ENCODE data around the gene VANGL1. TPM values are rescaled to one million over a fixed set of nuclear protein-coding genes. Genes with fewer than 3 reads are reported as not detected.

The VANGL1 gene
- total RNA-seq, 1 donor from 2014 or later, result 13.8 TPM

DNA sequence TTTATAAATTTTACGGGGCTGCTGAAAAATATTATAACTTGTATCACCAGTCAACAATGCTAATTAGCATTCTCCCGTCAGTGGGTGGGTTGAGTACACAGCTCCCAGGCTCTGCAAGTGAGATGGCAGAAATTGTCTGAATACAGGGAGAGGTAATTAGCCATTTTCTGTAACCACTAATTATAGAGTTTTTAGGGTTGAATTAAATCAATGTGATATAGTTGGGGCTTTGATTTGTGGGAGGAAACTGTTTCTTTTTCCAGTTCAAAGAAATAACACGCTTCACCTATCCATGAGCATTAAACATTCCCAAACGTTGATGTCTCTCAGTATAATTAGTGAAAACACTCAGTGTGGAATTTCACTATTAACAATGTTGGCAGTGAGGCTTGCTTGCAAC, 1.5 kb downstream of the VANGL1 start:
- FAIRE-seq (no peak), DNase-seq (ENCODE audit: low read depth) (no peak)
- Mint-ChIP-seq H3K4me1 (ENCODE audit: low read depth, unreplicated experiment) (peaks cover 5% of the 10 kb centered on the region), H3K27ac (ENCODE audit: unreplicated experiment) (peak overlapping the region; percentile 8), H3K9me3 (ENCODE audit: unreplicated experiment) (peaks cover 11% of the 10 kb centered on the region), H3K36me3 (ENCODE audit: low read depth, unreplicated experiment) (peaks cover 3% of the 10 kb centered on the region), H3K27me3 (ENCODE audit: low read depth, unreplicated experiment) (peaks cover 1% of the 10 kb centered on the region), H3K4me3 (ENCODE audit: unreplicated experiment) (peak overlapping the region; percentile 88)
- H3K4me2 ChIP-seq (ENCODE audit: low read length), result peak overlapping the region; percentile 96
- H3K79me2 ChIP-seq (ENCODE audit: insufficient read depth, low read length), result peaks cover 57% of the 10 kb centered on the region
- H3K27ac ChIP-seq (ENCODE audit: low read depth, low read length), result peak overlapping the region; percentile 41
- peaks cover 46% of the 10 kb centered on the region for H4K20me1 ChIP-seq (ENCODE audit: insufficient read depth, low read length)
- peak overlapping the region; percentile 83 for H3K4me3 ChIP-seq (ENCODE audit: insufficient read depth, low read depth, low read length)
- peak overlapping the region; percentile 84 for H3K9ac ChIP-seq (ENCODE audit: low read length)
- TF ChIP-seq, protein P1, sequence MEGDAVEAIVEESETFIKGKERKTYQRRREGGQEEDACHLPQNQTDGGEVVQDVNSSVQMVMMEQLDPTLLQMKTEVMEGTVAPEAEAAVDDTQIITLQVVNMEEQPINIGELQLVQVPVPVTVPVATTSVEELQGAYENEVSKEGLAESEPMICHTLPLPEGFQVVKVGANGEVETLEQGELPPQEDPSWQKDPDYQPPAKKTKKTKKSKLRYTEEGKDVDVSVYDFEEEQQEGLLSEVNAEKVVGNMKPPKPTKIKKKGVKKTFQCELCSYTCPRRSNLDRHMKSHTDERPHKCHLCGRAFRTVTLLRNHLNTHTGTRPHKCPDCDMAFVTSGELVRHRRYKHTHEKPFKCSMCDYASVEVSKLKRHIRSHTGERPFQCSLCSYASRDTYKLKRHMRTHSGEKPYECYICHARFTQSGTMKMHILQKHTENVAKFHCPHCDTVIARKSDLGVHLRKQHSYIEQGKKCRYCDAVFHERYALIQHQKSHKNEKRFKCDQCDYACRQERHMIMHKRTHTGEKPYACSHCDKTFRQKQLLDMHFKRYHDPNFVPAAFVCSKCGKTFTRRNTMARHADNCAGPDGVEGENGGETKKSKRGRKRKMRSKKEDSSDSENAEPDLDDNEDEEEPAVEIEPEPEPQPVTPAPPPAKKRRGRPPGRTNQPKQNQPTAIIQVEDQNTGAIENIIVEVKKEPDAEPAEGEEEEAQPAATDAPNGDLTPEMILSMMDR (IDR thresholded peaks at IDR 0.05; ENCODE audit: insufficient read depth, low read depth, low read length), result no peak
- TF ChIP-seq EZH2 (IDR thresholded peaks at IDR 0.05; ENCODE audit: insufficient read depth, low read length), result no peak
- H2AFZ ChIP-seq (ENCODE audit: low read depth, low read length), result peak overlapping the region; percentile 90
- H3K36me3 ChIP-seq (ENCODE audit: insufficient read depth, low read length), result no peaks in the 10 kb centered on the region
- no peaks in the 10 kb centered on the region for H3K9me3 ChIP-seq (ENCODE audit: insufficient read depth, low read depth, low read length)
- H3K4me1 ChIP-seq (ENCODE audit: insufficient read depth, low read length), result peaks cover 18% of the 10 kb centered on the region
- H3K27me3 ChIP-seq (ENCODE audit: insufficient read depth, low read length), result no peaks in the 10 kb centered on the region

DNA sequence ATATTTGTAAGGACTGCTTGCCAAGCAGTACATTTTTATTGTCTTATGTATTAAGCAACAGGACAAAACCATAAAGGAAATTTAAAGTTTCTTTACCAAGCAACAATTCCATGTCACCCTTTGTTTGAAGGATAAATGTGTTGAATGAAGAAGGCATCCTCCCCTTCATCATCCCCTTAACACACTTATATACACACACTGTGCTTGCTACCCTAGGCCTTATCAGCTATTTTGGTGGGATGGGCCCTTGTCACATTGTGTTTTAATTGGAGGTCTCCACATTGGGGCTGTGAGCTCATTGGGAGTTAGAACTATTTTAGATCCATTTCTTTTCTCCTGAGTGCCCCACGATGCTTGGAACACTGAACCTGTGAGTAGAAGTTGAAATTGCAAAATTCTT, 1.9 kb downstream of the VANGL1 start:
- H3K27ac ChIP-seq (ENCODE audit: low read depth, low read length), result no peak overlapping the region
- no peak overlapping the region for H3K27ac Mint-ChIP-seq (ENCODE audit: unreplicated experiment)
- H2AFZ ChIP-seq (ENCODE audit: low read depth, low read length), result no peak overlapping the region
- peaks cover 50% of the 10 kb centered on the region for H4K20me1 ChIP-seq (ENCODE audit: insufficient read depth, low read length)
- TF ChIP-seq EZH2 (IDR thresholded peaks at IDR 0.05; ENCODE audit: insufficient read depth, low read length), result no peak
- TF ChIP-seq, protein P1 (IDR thresholded peaks at IDR 0.05; ENCODE audit: insufficient read depth, low read depth, low read length), result no peak
- peaks cover 61% of the 10 kb centered on the region for H3K79me2 ChIP-seq (ENCODE audit: insufficient read depth, low read length)
- H3K9me3 ChIP-seq (ENCODE audit: insufficient read depth, low read depth, low read length), result no peaks in the 10 kb centered on the region
- no peak for DNase-seq (ENCODE audit: low read depth)
- H3K36me3 ChIP-seq (ENCODE audit: insufficient read depth, low read length), result no peaks in the 10 kb centered on the region
- no peaks in the 10 kb centered on the region for H3K27me3 ChIP-seq (ENCODE audit: insufficient read depth, low read length)
- H3K4me3 Mint-ChIP-seq (ENCODE audit: unreplicated experiment), result no peak overlapping the region
- H3K9me3 Mint-ChIP-seq (ENCODE audit: unreplicated experiment), result peaks cover 11% of the 10 kb centered on the region
- H3K27me3 Mint-ChIP-seq (ENCODE audit: low read depth, unreplicated experiment), result no peaks in the 10 kb centered on the region
- no peak for FAIRE-seq
- no peak overlapping the region for H3K4me3 ChIP-seq (ENCODE audit: insufficient read depth, low read depth, low read length)
- peak overlapping the region; percentile 96 for H3K4me2 ChIP-seq (ENCODE audit: low read length)
- peaks cover 18% of the 10 kb centered on the region for H3K4me1 ChIP-seq (ENCODE audit: insufficient read depth, low read length)
- no peaks in the 10 kb centered on the region for H3K36me3 Mint-ChIP-seq (ENCODE audit: low read depth, unreplicated experiment)
- H3K4me1 Mint-ChIP-seq (ENCODE audit: low read depth, unreplicated experiment), result peaks cover 5% of the 10 kb centered on the region
- no peak overlapping the region for H3K9ac ChIP-seq (ENCODE audit: low read length)

DNA sequence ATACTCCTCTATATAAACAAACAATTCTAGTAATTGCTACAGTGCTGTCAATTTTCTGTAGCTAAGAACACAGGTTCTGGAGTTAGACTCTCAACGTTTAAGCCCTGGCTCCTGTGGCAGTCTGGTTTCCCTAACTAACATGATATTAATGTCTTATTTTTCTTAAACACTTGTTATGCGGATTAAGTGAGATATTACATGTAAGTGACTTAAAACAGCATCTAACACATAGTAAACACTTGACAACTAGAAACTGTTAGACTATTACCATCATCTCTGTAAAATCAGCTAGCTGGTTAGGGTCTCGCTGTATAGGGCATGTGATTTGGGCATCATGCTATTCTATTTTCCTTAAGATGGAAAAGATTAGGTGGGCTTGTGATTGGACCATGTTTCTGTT, 2.3 kb downstream of the VANGL1 start:
- no peak overlapping the region for H3K4me3 Mint-ChIP-seq (ENCODE audit: unreplicated experiment)
- Histone ChIP-seq H3K27ac (ENCODE audit: low read depth, low read length) (no peak overlapping the region), H3K9me3 (ENCODE audit: insufficient read depth, low read depth, low read length) (no peaks in the 10 kb centered on the region), H3K9ac (ENCODE audit: low read length) (no peak overlapping the region), H3K4me1 (ENCODE audit: insufficient read depth, low read length) (peaks cover 18% of the 10 kb centered on the region), H2AFZ (ENCODE audit: low read depth, low read length) (no peak overlapping the region), H3K79me2 (ENCODE audit: insufficient read depth, low read length) (peaks cover 64% of the 10 kb centered on the region), H3K4me2 (ENCODE audit: low read length) (no peak overlapping the region), H3K4me3 (ENCODE audit: insufficient read depth, low read depth, low read length) (no peak overlapping the region), H4K20me1 (ENCODE audit: insufficient read depth, low read length) (peaks cover 55% of the 10 kb centered on the region), H3K36me3 (ENCODE audit: insufficient read depth, low read length) (no peaks in the 10 kb centered on the region), H3K27me3 (ENCODE audit: insufficient read depth, low read length) (no peaks in the 10 kb centered on the region)
- H3K27ac Mint-ChIP-seq (ENCODE audit: unreplicated experiment), result no peak overlapping the region
- H3K4me1 Mint-ChIP-seq (ENCODE audit: low read depth, unreplicated experiment), result peaks cover 5% of the 10 kb centered on the region
- no peaks in the 10 kb centered on the region for H3K36me3 Mint-ChIP-seq (ENCODE audit: low read depth, unreplicated experiment)
- TF ChIP-seq EZH2 (IDR thresholded peaks at IDR 0.05; ENCODE audit: insufficient read depth, low read length), result no peak
- FAIRE-seq (no peak), DNase-seq (ENCODE audit: low read depth) (no peak)
- no peaks in the 10 kb centered on the region for H3K27me3 Mint-ChIP-seq (ENCODE audit: low read depth, unreplicated experiment)
- peaks cover 11% of the 10 kb centered on the region for H3K9me3 Mint-ChIP-seq (ENCODE audit: unreplicated experiment)
